GM19463 (cell line): ENCODE results near the gene MAML2.

ENCODE experiments used
- ATAC-seq: cut with Tn5 transposase; IDR thresholded peaks from one replicate; pipeline ENCODE4 v1.9.1; 2021; ENCODE audit warnings: mild to moderate bottlenecking, moderate library complexity; ENCODE audit not compliant: unreplicated experiment

MAML2 gene

DNA sequence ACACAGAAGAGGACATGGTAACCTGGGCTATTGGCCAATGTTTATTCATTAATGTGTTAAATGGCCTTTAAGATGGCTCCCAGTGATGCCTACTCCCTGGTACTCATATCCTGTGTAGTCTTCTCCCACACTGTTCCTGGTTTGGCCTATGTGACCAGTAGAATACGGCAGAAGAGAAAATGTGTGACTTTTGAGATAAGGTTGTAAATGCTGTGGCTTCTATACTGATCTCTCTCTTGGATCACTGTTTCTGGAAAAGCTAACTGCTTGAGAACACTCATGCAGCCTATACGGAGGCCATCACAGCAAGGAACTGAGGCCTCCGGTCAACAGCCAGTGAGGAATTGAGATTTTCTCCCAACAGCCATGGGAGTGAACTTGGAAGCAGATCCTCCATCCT lies 24.1 kb downstream of the MAML2 start:
- no peak for ATAC-seq

- ATAC-seq, result no peak
These were observed 24.6 kb downstream of the MAML2 start for GRCh38 chr11:96318399-96318798.

GRCh38 chr11:96317985-96318384 lies 25.0 kb downstream of the MAML2 start:
- ATAC-seq, result no peak

GRCh38 chr11:96317571-96317970 lies 25.4 kb downstream of the MAML2 start:
- no peak for ATAC-seq

DNA sequence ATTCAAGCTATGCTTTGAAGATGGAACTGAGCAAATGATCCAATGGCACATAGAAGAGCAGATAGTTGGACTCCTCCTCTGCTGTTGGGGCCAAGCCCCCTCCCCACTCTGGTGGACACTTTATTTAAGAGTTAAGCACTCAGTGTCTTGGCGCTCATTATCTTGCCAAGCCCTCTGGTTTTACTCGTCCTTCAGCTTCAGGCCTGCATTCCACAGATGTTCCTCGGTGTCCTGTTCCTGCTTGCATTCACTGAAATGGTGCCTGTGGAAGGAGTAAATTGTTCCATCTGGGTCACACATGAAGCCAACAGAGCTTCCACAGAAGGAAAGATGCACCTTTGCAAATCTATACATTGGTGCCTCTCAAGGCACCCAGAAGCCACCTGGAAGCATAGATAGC lies 26.1 kb downstream of the MAML2 start:
- no peak for ATAC-seq

DNA sequence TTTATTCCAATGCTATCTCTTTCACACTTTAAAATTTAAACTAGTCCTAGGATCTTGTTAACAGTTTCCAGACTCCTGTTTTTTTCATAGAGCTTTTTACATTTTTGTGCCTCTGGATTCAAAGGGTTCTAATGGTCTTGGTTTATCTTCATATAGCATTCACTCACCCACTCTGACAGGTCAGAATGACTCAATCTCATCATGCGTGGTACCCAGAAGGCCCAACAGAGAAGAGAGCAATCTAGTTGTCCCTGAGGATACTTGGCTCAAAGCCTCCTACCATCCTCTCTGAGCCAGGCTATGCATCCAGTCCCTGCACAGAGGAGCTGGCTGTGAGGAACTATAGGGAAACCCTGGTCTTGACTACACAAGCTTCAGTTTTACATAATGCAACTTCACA lies 27.5 kb downstream of the MAML2 start:
- ATAC-seq, result no peak

- no peak for ATAC-seq
These were observed 28.5 kb downstream of the MAML2 start for GRCh38 chr11:96314326-96315020.

GRCh38 chr11:96313163-96313562 lies 29.8 kb downstream of the MAML2 start:
- no peak for ATAC-seq

DNA sequence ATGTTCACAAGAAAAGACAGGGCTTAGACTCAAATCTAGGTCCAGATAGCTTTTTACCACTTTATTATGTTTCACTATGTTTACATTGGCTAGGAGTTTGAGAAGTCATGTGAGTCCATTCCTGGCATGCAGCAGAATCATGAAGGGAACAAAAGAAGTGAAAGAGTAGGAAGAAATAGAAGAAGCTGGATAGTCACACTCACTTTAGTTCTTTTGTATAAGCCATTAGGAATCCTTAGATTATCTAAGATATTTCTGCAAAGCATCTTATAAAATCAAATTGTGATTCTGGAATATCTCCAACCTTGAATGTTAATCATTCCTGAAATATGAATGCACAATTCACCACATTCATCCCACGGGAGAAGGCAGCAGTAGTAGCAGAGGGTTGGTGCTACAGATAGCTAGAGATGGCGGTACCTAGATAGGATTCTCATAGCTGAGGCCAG lies 31.9 kb downstream of the MAML2 start:
- no peak for ATAC-seq

- no peak for ATAC-seq
These were observed 32.8 kb downstream of the MAML2 start for GRCh38 chr11:96310236-96310635.

- ATAC-seq, result no peak
These were observed 33.4 kb downstream of the MAML2 start for GRCh38 chr11:96309643-96310017.

GRCh38 chr11:96309016-96309642 lies 33.9 kb downstream of the MAML2 start:
- ATAC-seq, result no peak

DNA sequence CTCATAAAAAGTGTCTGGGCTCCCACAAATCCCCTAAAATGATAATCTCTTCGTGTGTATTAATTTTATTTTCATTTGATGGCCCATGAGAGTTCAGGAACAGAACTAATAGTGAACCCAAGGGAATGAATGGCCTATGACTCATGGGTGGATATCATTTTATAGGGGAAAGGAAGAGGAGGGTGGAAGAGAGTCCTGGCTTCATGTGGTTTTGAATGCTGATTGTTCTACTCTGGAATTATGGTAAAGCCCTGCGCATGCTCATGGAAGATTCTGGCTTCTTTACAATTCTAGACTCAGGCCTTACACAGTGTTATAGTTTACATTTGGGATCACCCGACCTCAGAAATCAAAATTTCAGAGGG lies 35.2 kb downstream of the MAML2 start:
- no peak for ATAC-seq

GRCh38 chr11:96306933-96307775 lies 35.8 kb downstream of the MAML2 start:
- no peak for ATAC-seq

GRCh38 chr11:96306600-96306932 lies 36.4 kb downstream of the MAML2 start:
- ATAC-seq, result no peak

- ATAC-seq, result no peak
These were observed 36.9 kb downstream of the MAML2 start for GRCh38 chr11:96306071-96306470.

DNA sequence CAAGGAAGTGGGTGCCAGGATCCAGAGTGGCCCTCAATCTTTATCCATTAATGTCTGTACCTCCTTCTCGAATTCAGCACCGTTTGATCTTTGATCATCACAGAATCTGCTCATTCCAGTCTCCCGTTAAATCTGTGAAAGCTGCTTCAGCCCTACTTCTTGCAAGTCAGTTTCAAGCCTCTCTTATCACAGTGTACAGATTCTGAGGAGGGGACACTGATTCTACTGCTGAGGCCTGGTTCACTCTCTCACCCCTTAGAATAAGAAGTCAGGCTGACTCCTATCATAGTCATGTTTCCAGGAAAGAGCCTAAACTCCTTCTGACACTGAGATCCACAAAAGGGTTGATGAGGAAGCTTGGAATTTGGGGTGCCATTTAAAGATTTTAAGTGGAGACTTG lies 39.0 kb downstream of the MAML2 start:
- no peak for ATAC-seq

DNA sequence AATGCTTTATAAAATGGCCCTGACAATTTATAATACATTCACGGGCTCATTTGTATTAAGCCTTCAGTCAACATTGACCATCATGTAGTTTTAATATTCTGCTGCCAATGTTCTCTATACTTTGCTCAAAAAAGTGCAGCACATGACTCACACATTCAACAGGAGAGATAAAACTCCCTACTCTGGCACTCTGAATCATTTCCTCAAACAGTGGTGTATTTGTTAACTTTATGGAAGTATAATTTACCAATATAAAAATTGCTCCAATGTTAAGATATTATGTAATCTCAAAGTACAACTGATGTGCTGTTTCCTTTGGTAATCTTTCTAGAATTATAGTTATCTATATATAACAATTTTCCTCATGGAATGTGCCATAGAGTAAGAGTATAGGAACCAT lies 39.9 kb downstream of the MAML2 start:
- no peak for ATAC-seq

- no peak for ATAC-seq
These were observed 41.2 kb downstream of the MAML2 start for GRCh38 chr11:96301818-96302217.

DNA sequence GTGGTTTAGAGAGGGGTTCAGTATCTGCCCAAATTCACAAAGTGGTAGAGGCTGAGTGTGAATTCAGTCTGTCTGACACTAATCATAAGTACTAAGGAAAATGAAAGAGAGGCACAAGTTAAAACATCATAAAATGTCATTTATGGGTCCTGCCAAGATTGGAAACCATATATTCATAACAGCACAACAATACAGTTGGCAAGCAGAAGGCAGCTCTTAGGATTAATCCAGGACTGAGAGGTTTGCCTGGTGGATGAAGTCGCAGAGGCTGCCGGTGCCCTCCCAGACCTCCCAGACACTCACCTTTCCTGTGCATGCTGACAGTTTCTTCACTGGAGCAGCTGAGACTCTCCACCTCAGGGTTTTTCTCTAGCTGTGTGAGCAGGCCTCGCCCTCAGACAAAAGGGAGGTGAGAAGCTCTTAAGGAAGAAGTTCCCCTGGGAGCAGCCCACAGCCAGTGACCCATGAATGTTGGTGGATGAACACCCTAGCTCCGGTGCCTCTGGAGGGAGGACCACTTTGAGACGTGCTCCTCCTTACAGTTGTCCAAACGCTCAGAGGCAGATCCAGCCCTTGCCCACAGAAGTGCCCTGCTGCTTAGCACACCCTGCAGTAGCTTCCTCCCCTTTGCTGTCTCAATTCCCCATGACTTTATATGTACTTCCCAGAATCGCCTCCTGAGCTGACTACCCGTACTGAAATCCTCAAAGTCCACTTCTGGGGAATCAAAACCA lies 43.7 kb downstream of the MAML2 start:
- no peak for ATAC-seq

GRCh38 chr11:96295369-96295768 lies 47.6 kb downstream of the MAML2 start:
- ATAC-seq, result no peak
